Keratinocyte (primary cell): Measurements from ENCODE around the gene SND1. TPM values are rescaled to one million over a fixed set of nuclear protein-coding genes. Genes with fewer than 3 reads are reported as not detected.

Experiments used
- DNase-seq: peaks from one replicate; pipeline ENCODE4 v3.0.0-alpha.2; 2011; ENCODE audit warnings: low read depth, missing footprints, low spot score
- FAIRE-seq: peaks from 2 replicates; lab custom pipeline; 2011; peaks lifted over from hg19 to GRCh38; lab: Jason Lieb, UNC
- H2AFZ ChIP-seq: 2 replicates; pipeline ENCODE4 v1.6.0; 2012; ENCODE audit warnings: low read length, control low read depth, inconsistent platforms; ENCODE audit not compliant: control insufficient read depth
- H3K27ac ChIP-seq: 2 replicates; pipeline ENCODE4 v1.5.1; 2011; ENCODE audit warnings: low read length; ENCODE audit not compliant: control insufficient read depth, insufficient read depth
- H3K27me3 ChIP-seq: 3 replicates; pipeline ENCODE4 v1.6.0; 2011; ENCODE audit warnings: low read length; ENCODE audit not compliant: control insufficient read depth, insufficient read depth; ENCODE audit errors: extremely low read depth
- H3K36me3 ChIP-seq, 2 experiments: 2 replicates in 1 of 2; 3 replicates in 1 of 2; pipeline ENCODE4 v1.5.1; 2011; ENCODE audit warnings: low read length in 2 of 2, mild to moderate bottlenecking in 1 of 2; ENCODE audit not compliant: control insufficient read depth in 2 of 2, insufficient read depth in 2 of 2; ENCODE audit errors: extremely low read depth in 1 of 2
- H3K4me1 ChIP-seq: 3 replicates; pipeline ENCODE4 v1.5.1; 2011; ENCODE audit warnings: low read length; ENCODE audit not compliant: control insufficient read depth, insufficient read depth; ENCODE audit errors: extremely low read depth
- H3K4me2 ChIP-seq: 3 replicates; pipeline ENCODE4 v1.6.0; 2011; ENCODE audit warnings: low read depth, low read length; ENCODE audit not compliant: control insufficient read depth, insufficient read depth; ENCODE audit errors: extremely low read depth
- H3K4me3 ChIP-seq, 3 experiments: fragments of 200-600 bp in 1 of 3; sonication (generic) in 1 of 3; 2 replicates in 2 of 3; 3 replicates in 1 of 3; pipeline ENCODE4 v1.5.1; 2011 to 2016; ENCODE audit warnings: low read length in 3 of 3, mild to moderate bottlenecking in 3 of 3, control low read depth in 2 of 3, inconsistent platforms in 1 of 3, low read depth in 1 of 3, mixed read lengths in 1 of 3, mixed run types in 1 of 3, moderate library complexity in 1 of 3; ENCODE audit not compliant: control insufficient read depth in 2 of 3, insufficient read depth in 2 of 3; ENCODE audit errors: extremely low read depth in 1 of 3
- H3K79me2 ChIP-seq: 2 replicates; pipeline ENCODE4 v1.6.0; 2012; ENCODE audit warnings: low read length; ENCODE audit not compliant: control insufficient read depth, insufficient read depth
- H3K9ac ChIP-seq: 3 replicates; pipeline ENCODE4 v1.6.0; 2011; ENCODE audit warnings: low read length; ENCODE audit not compliant: control insufficient read depth, insufficient read depth; ENCODE audit errors: extremely low read depth
- H3K9me1 ChIP-seq: 3 replicates; pipeline ENCODE4 v1.6.0; 2011; ENCODE audit warnings: low read length; ENCODE audit not compliant: control insufficient read depth, insufficient read depth; ENCODE audit errors: extremely low read depth
- H3K9me3 ChIP-seq: 2 replicates; pipeline ENCODE4 v1.5.1; 2012; ENCODE audit warnings: low read depth, low read length; ENCODE audit not compliant: control insufficient read depth
- H4K20me1 ChIP-seq: 3 replicates; pipeline ENCODE4 v1.6.0; 2011; ENCODE audit warnings: low read length; ENCODE audit not compliant: control insufficient read depth, insufficient read depth; ENCODE audit errors: extremely low read depth
- CTCF ChIP-seq, 3 experiments: IDR thresholded peaks in 1 of 3; conservative IDR thresholded peaks in 1 of 3; optimal IDR thresholded peaks in 1 of 3; 2 replicates in 2 of 3; 3 replicates in 1 of 3; pipeline versions ENCODE3 to v1.5.1; 2011; ENCODE audit warnings: low read length in 3 of 3, mild to moderate bottlenecking in 3 of 3, moderate library complexity in 2 of 3, control low read depth in 1 of 3, inconsistent platforms in 1 of 3; ENCODE audit not compliant: insufficient read depth in 2 of 3; ENCODE audit errors: extremely low read depth in 1 of 3
- EZH2 ChIP-seq: IDR thresholded peaks from one replicate; pipeline ENCODE4 v1.6.1; 2012; ENCODE audit warnings: inconsistent platforms, mild to moderate bottlenecking, low read length, moderate library complexity
- dilution Hi-C: fragments of 300-500 bp; cut with MboI; formaldehyde crosslinking; loops from one replicate; pipeline ENCODE4 v1.7.0; 2020; ENCODE audit warnings: low sequenced_read_pairs; ENCODE audit not compliant: extremely low pct_ligation_motif_present
- polyA plus RNA-seq, 5 experiments: library from polyadenylated mRNA; depleted of rRNA in 3 of 5; stranded (reverse) in 3 of 5; stranded (forward) in 1 of 5; unstranded in 1 of 5; fragments of >200 nt; gene quantifications; 1 replicate in 1 of 5; 2 replicates in 3 of 5; 3 replicates in 1 of 5; pipeline versions ENCODE4 v1.2.1 to v1.2.3, GENCODE V29; 2011 to 2012; ENCODE audit warnings: missing spikeins in 2 of 5, low read depth in 1 of 5, low replicate concordance in 1 of 5

The SND1 gene
- polyA plus RNA-seq, 1 donor (not counting 4 experiments of a cell fraction or from before 2014, with no cell fraction given) = 140 TPM

GRCh38 chr7:127667017-127667670, 15.2 kb downstream of the SND1 start:
- H4K20me1 ChIP-seq = peaks cover 13% of the 10 kb centered on the region
- FAIRE-seq = no peak

GRCh38 chr7:127667759-127668530, 16.0 kb downstream of the SND1 start:
- DNase-seq (no peak), FAIRE-seq (no peak)
- Histone ChIP-seq H3K27ac (peak overlapping the region; percentile 84), H3K4me2 (peak overlapping the region; percentile 83), H3K9me1 (no peaks in the 10 kb centered on the region), H2AFZ (no peak overlapping the region), H3K9me3 (no peaks in the 10 kb centered on the region), H3K4me1 (peaks cover 28% of the 10 kb centered on the region), H4K20me1 (peaks cover 10% of the 10 kb centered on the region), H3K36me3 (peaks cover 0 to 12% of the 10 kb centered on the region in 2 experiments), H3K79me2 (peaks cover 94% of the 10 kb centered on the region), H3K9ac (peak overlapping the region; percentile 61), H3K27me3 (no peaks in the 10 kb centered on the region), H3K4me3 (peak overlapping the region in 2 of 3 experiments; percentile 45 to 49)
- TF ChIP-seq EZH2 = no peak
- no peak for TF ChIP-seq CTCF (optimal IDR thresholded peaks at IDR 0.05 in 1 of 3, IDR thresholded peaks at IDR 0.05 in 1 of 3, conservative IDR thresholded peaks at IDR 0.05 in 1 of 3; ENCODE audit: extremely low read depth in 1 of 3, insufficient read depth in 2 of 3, low read length in 3 of 3)
- dilution Hi-C loops = no loop called here

More at GRCh38 chr7:127667017-127667670, 15.2 kb downstream of the SND1 start:
- H3K27me3 ChIP-seq = no peaks in the 10 kb centered on the region
- DNase-seq = peak; percentile 63
- dilution Hi-C loops = no loop called here
- H3K79me2 ChIP-seq = peaks cover 95% of the 10 kb centered on the region
- H3K9me1 ChIP-seq = peaks cover 3% of the 10 kb centered on the region
- no peaks in the 10 kb centered on the region for H3K9me3 ChIP-seq
- peaks cover 28% of the 10 kb centered on the region for H3K4me1 ChIP-seq
- H3K9ac ChIP-seq = peak overlapping the region; percentile 61
- H3K4me3 ChIP-seq = peak overlapping the region in 2 of 3 experiments; percentile 45 to 49
- no peak overlapping the region for H2AFZ ChIP-seq
- peaks cover 0 to 14% of the 10 kb centered on the region in 2 experiments for H3K36me3 ChIP-seq
- no peak for TF ChIP-seq EZH2
- no peak for TF ChIP-seq CTCF (optimal IDR thresholded peaks at IDR 0.05 in 1 of 3, IDR thresholded peaks at IDR 0.05 in 1 of 3, conservative IDR thresholded peaks at IDR 0.05 in 1 of 3; ENCODE audit: extremely low read depth in 1 of 3, insufficient read depth in 2 of 3, low read length in 3 of 3)
- peak overlapping the region; percentile 84 for H3K27ac ChIP-seq
- H3K4me2 ChIP-seq = peak overlapping the region; percentile 83
